HCT116 (cell line): ENCODE measurements around the gene NAPA. TPM values are rescaled to one million over a fixed set of nuclear protein-coding genes. Genes with fewer than 3 reads are reported as not detected.

Source experiments
- ATAC-seq: fragments of 200-7000 bp; cut with Tn5 transposase; 2 replicates; pipeline ENCODE4 v1.9.1; 2020; ENCODE audit warnings: mild to moderate bottlenecking, moderate library complexity
- BruUV-seq: library from RNA; stranded (reverse); fragments of 400-500 nt; replicated peaks from 2 replicates; lab custom pipeline; 2021; lab: Mats Ljungman, UMichigan
- CTCF ChIA-PET: fragments of 300-600 bp; sonication (Branson Sonifier 250); formaldehyde crosslinking; loops from one replicate; lab custom pipeline; 2021; ENCODE audit warnings: antibody characterized with exemption; lab: Charles Lee
- POLR2A ChIA-PET: fragments of 300-600, 350-600 bp; sonication (Branson Sonifier 250); formaldehyde crosslinking; loops from one replicate; lab custom pipeline; 2021; ENCODE audit warnings: antibody characterized with exemption; lab: Charles Lee
- RAD21 ChIA-PET, 2 experiments: fragments of 300-600 bp; sonication (Branson Sonifier 250); formaldehyde crosslinking; loops; one replicate each; lab custom pipeline; 2023; ENCODE audit warnings: low total read pairs in 2 of 2; ENCODE audit not compliant: uncharacterized antibody in 2 of 2, unreplicated experiment in 2 of 2, low non-redundant PET in 1 of 2; lab: Charles Lee
- DNase-seq: peaks from one replicate; pipeline ENCODE4 v3.0.0-alpha.2; 2010; ENCODE audit warnings: low read depth, low spot score
- H2AFZ ChIP-seq: fragments of 200-600 bp; shearing (Covaris generic), sonication (generic); 2 replicates; pipeline ENCODE4 v1.6.1; 2017; ENCODE audit warnings: low read depth, mixed run types, mixed read lengths, antibody characterized with exemption, low read length; ENCODE audit not compliant: poor library complexity, severe bottlenecking
- H3K27ac ChIP-seq: 2 replicates; pipeline ENCODE4 v1.5.1; 2012; ENCODE audit warnings: low read depth, low read length
- H3K27me3 ChIP-seq: fragments of 200-600 bp; sonication (generic); 2 replicates; pipeline ENCODE4 v1.6.1; 2016; ENCODE audit warnings: mixed run types, low read length, mixed read lengths; ENCODE audit not compliant: insufficient read depth
- H3K36me3 ChIP-seq, 2 experiments: fragments of 200-500 bp in 1 of 2; fragments of 200-600 bp in 1 of 2; sonication (Bioruptor generic) in 1 of 2; sonication (generic) in 1 of 2; 2 replicates each; pipeline versions ENCODE4 v1.5.1 to v1.6.1; 2014 to 2016; ENCODE audit warnings: low read length in 2 of 2, inconsistent platforms in 1 of 2, mixed read lengths in 1 of 2, mixed run types in 1 of 2; ENCODE audit not compliant: insufficient read depth in 2 of 2, control insufficient read depth in 1 of 2
- H3K4me1 ChIP-seq, 2 experiments: fragments of 200-600 bp in 1 of 2; sonication (generic) in 1 of 2; 2 replicates each; pipeline versions ENCODE4 v1.5.1 to v1.6.1; 2012 to 2017; ENCODE audit warnings: low read length in 2 of 2, inconsistent platforms in 1 of 2, mild to moderate bottlenecking in 1 of 2, mixed read lengths in 1 of 2, mixed run types in 1 of 2, moderate library complexity in 1 of 2; ENCODE audit not compliant: insufficient read depth in 2 of 2, control insufficient read depth in 1 of 2
- H3K4me2 ChIP-seq: fragments of 200-600 bp; sonication (generic); 2 replicates; pipeline ENCODE4 v1.6.1; 2017; ENCODE audit warnings: mixed run types, low read length, mixed read lengths
- H3K4me3 ChIP-seq, 2 experiments: fragments of 200-600 bp in 1 of 2; sonication (generic) in 1 of 2; replicated peaks in 1 of 2; 2 replicates each; pipeline ENCODE4 v1.5.1; 2011 to 2016; ENCODE audit warnings: low read length in 2 of 2, control low read depth in 1 of 2, low read depth in 1 of 2, mild to moderate bottlenecking in 1 of 2, mixed read lengths in 1 of 2, mixed run types in 1 of 2
- H3K79me2 ChIP-seq: fragments of 200-600 bp; sonication (generic); 2 replicates; pipeline ENCODE4 v1.6.1; 2017; ENCODE audit warnings: mild to moderate bottlenecking, mixed run types, low read length, moderate library complexity, mixed read lengths; ENCODE audit not compliant: insufficient read depth
- H3K9ac ChIP-seq: fragments of 200-600 bp; sonication (generic); 2 replicates; pipeline ENCODE4 v1.6.1; 2016; ENCODE audit warnings: low read length, mixed read lengths
- H3K9me2 ChIP-seq: fragments of 200-600 bp; sonication (generic), shearing (Covaris generic); 2 replicates; pipeline ENCODE4 v1.6.1; 2017; ENCODE audit warnings: mixed run types, mild to moderate bottlenecking, moderate library complexity; ENCODE audit not compliant: insufficient read depth
- H3K9me3 ChIP-seq, 2 experiments: fragments of 200-500 bp in 1 of 2; fragments of 200-600 bp in 1 of 2; sonication (Bioruptor generic) in 1 of 2; sonication (generic) in 1 of 2; 2 replicates each; pipeline ENCODE4 v1.6.1; 2014 to 2017; ENCODE audit warnings: low read length in 2 of 2, mixed read lengths in 2 of 2, inconsistent platforms in 1 of 2, low read depth in 1 of 2, mild to moderate bottlenecking in 1 of 2, mixed run types in 1 of 2, moderate library complexity in 1 of 2; ENCODE audit not compliant: control insufficient read depth in 1 of 2, insufficient read depth in 1 of 2
- H4K20me1 ChIP-seq: fragments of 200-600 bp; sonication (generic), shearing (Covaris generic); 2 replicates; pipeline ENCODE4 v1.6.1; 2017; ENCODE audit warnings: mixed run types, mild to moderate bottlenecking, moderate library complexity; ENCODE audit not compliant: insufficient read depth
- CEBPB ChIP-seq: IDR thresholded peaks from 2 replicates; pipeline ENCODE4 v1.6.1; 2012; ENCODE audit warnings: low read depth
- CTCF ChIP-seq, 3 experiments: fragments of 200-600 bp in 1 of 3; sonication (generic) in 1 of 3; IDR thresholded peaks in 2 of 3; conservative IDR thresholded peaks in 1 of 3; 2 replicates each; pipeline ENCODE4 v1.5.1; 2012 to 2017; ENCODE audit warnings: low read depth in 2 of 3, low read length in 2 of 3, antibody characterized with exemption in 1 of 3, borderline replicate concordance in 1 of 3, control low read depth in 1 of 3, mild to moderate bottlenecking in 1 of 3, mixed read lengths in 1 of 3, mixed run types in 1 of 3, moderate library complexity in 1 of 3; ENCODE audit not compliant: insufficient read depth in 1 of 3
- EGR1 ChIP-seq: IDR thresholded peaks from 2 replicates; pipeline ENCODE4 v1.6.1; 2012; ENCODE audit warnings: low read depth
- ELF1 ChIP-seq: IDR thresholded peaks from 2 replicates; pipeline ENCODE4 v1.6.1; 2012; ENCODE audit warnings: low read depth, borderline replicate concordance
- EZH2 ChIP-seq: fragments of 200-600 bp; sonication (generic); IDR thresholded peaks from 2 replicates; pipeline ENCODE4 v1.6.1; 2017; ENCODE audit warnings: antibody characterized with exemption, mixed run types
- EZH2phosphoT487 ChIP-seq: fragments of 200-600 bp; IDR thresholded peaks from 2 replicates; pipeline ENCODE4 v1.6.1; 2018; ENCODE audit warnings: antibody characterized with exemption, borderline replicate concordance
- FOSL1 ChIP-seq: IDR thresholded peaks from 2 replicates; pipeline ENCODE4 v1.6.1; 2012; ENCODE audit warnings: low read depth
- JUND ChIP-seq: IDR thresholded peaks from 2 replicates; pipeline ENCODE4 v1.6.1; 2012
- POLR2A ChIP-seq: IDR thresholded peaks from 2 replicates; pipeline ENCODE4 v1.7.0; 2011; ENCODE audit warnings: borderline replicate concordance; ENCODE audit not compliant: insufficient read depth, insufficient read length; ENCODE audit errors: extremely low read depth
- POLR2AphosphoS5 ChIP-seq: IDR thresholded peaks from 2 replicates; pipeline ENCODE4 v1.6.1; 2011; ENCODE audit warnings: mild to moderate bottlenecking, low read depth, low read length, moderate library complexity
- RAD21 ChIP-seq: IDR thresholded peaks from 2 replicates; pipeline ENCODE4 v1.6.1; 2012; ENCODE audit warnings: low read depth, mild to moderate bottlenecking
- REST ChIP-seq: IDR thresholded peaks from 2 replicates; pipeline ENCODE4 v1.6.1; 2012; ENCODE audit warnings: low read depth
- SIN3A ChIP-seq: IDR thresholded peaks from 2 replicates; pipeline ENCODE4 v1.6.1; 2012; ENCODE audit warnings: low read depth
- SP1 ChIP-seq: IDR thresholded peaks from 2 replicates; pipeline ENCODE4 v1.6.1; 2012; ENCODE audit warnings: low read depth
- SRF ChIP-seq: IDR thresholded peaks from 2 replicates; pipeline ENCODE4 v1.6.1; 2012; ENCODE audit warnings: low read depth
- YY1 ChIP-seq: IDR thresholded peaks from 2 replicates; pipeline ENCODE4 v1.6.1; 2011; ENCODE audit warnings: low read length, low read depth, moderate library complexity, mild to moderate bottlenecking; ENCODE audit not compliant: insufficient replicate concordance; ENCODE audit errors: extremely low read depth
- ZFX ChIP-seq: fragments of 450-650 bp; IDR thresholded peaks from 2 replicates; pipeline ENCODE4 v1.6.1; 2017
- ZNF274 ChIP-seq: fragments of 200-500 bp; sonication (Bioruptor generic); IDR thresholded peaks from 2 replicates; pipeline ENCODE4 v1.6.1; 2014; ENCODE audit warnings: mild to moderate bottlenecking, low read depth, low read length, inconsistent platforms
- intact Hi-C: fragments of 100-400 bp; cut with micrococcal nuclease; formaldehyde crosslinking; loops from 2 replicates; pipeline ENCODE4 v1.10.0; 2022
- total RNA-seq: library from RNA; stranded (reverse); gene quantifications from one replicate; pipeline ENCODE4 v1.2.1, GENCODE V29; 2021; ENCODE audit not compliant: unreplicated experiment

The NAPA gene
- total RNA-seq, 1 experiment from 2014 or later, result 58.8 TPM

GRCh38 chr19:47507924-47508553, 6.8 kb downstream of the NAPA start:
- Histone ChIP-seq H4K20me1 (no peaks in the 10 kb centered on the region), H3K79me2 (peaks cover 39% of the 10 kb centered on the region), H3K27me3 (no peaks in the 10 kb centered on the region), H3K9me2 (no peaks in the 10 kb centered on the region), H2AFZ (no peak overlapping the region), H3K36me3 (no peaks in the 10 kb centered on the region), H3K4me2 (no peak overlapping the region), H3K4me1 (peaks cover 0 to 4% of the 10 kb centered on the region in 2 experiments; a peak in 2 of 4 replicates), H3K4me3 (no peak overlapping the region), H3K9ac (no peak overlapping the region)
- ChIA-PET CTCF (no interaction called here), RAD21 (no interaction called here), POLR2A (interaction anchor here (0.7 kb wide), 1 partner anchor 875 kb away, joined by 3 read pairs; no protein-coding TSS in a partner anchor)
- BruUV-seq, result no TSS peak
- intact Hi-C loops, result no loop called here
- TF ChIP-seq JUND (no peak), YY1 (no peak), EZH2phosphoT487 (no peak), CTCF (IDR thresholded peaks at IDR 0.05 in 2 of 3, conservative IDR thresholded peaks at IDR 0.05 in 1 of 3; ENCODE audit: borderline replicate concordance in 1 of 3, insufficient read depth in 1 of 3, low read depth in 2 of 3, low read length in 2 of 3) (no peak), ZFX (no peak), ZNF274 (no peak), CEBPB (no peak), REST (no peak), POLR2A (no peak), RAD21 (no peak), POLR2AphosphoS5 (no peak), SP1 (no peak), EGR1 (no peak), SIN3A (no peak), EZH2 (no peak), SRF (no peak), FOSL1 (no peak), ELF1 (no peak)
- TF ChIP-seq, all 23 proteins: peak for 0
- Histone ChIP-seq H3K9me3 (no peaks in the 10 kb centered on the region), H3K27ac (no peak overlapping the region)
- DNase-seq (no peak), ATAC-seq (no peak)
